Tibial nerve (tissue), 4 donors: ENCODE results near the gene SCYL3.

Source experiments
- CTCF ChIP-seq, 5 experiments: fragments of 200-600 bp in 3 of 5; fragments of 450-650 bp in 2 of 5; sonication (generic) in 3 of 5; IDR thresholded peaks; one replicate each; pipeline ENCODE4 v1.5.1; 2016 to 2019; ENCODE audit warnings: antibody characterized with exemption in 5 of 5, mild to moderate bottlenecking in 3 of 5, moderate library complexity in 2 of 5
- EP300 ChIP-seq, 2 donors: sonication (generic); formaldehyde crosslinking; IDR thresholded peaks; one replicate each; pipeline ENCODE4 v1.6.1; 2017; ENCODE audit warnings: antibody characterized with exemption in 2 of 2, mild to moderate bottlenecking in 1 of 2

GRCh38 chr1:169928438-169929209, 34.9 kb upstream of the SCYL3 start:
- no peak for TF ChIP-seq EP300 (IDR thresholded peaks at IDR 0.05)
- TF ChIP-seq CTCF (IDR thresholded peaks at IDR 0.05), result peak; percentile 53 to 71 (median 63)
